ENCODE data around the gene CDH24.
"Not testable (repeated sequence)": the region's sequence is repeated elsewhere in the genome, so short reads cannot be mapped to it uniquely, and the experiment has no call there.

The CDH24 gene

DNA sequence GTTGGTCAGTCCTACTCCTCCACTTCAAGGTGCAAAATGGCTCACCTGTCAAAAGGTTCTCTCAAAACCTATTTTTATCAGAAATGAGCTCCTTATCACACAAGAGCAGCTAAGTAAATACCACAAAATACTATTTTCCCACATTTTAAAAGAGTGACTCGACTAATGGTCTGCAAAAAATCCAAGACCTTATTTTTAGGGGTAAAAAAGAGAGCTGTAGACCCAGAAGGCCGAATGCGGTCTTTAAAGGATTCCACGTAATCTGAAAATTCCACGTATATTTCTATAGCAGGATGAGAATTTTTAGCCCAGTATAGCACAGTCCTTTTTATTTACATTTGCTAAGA is 51.2 kb downstream of the CDH24 start:
- TF ChIP-seq, protein P1, sequence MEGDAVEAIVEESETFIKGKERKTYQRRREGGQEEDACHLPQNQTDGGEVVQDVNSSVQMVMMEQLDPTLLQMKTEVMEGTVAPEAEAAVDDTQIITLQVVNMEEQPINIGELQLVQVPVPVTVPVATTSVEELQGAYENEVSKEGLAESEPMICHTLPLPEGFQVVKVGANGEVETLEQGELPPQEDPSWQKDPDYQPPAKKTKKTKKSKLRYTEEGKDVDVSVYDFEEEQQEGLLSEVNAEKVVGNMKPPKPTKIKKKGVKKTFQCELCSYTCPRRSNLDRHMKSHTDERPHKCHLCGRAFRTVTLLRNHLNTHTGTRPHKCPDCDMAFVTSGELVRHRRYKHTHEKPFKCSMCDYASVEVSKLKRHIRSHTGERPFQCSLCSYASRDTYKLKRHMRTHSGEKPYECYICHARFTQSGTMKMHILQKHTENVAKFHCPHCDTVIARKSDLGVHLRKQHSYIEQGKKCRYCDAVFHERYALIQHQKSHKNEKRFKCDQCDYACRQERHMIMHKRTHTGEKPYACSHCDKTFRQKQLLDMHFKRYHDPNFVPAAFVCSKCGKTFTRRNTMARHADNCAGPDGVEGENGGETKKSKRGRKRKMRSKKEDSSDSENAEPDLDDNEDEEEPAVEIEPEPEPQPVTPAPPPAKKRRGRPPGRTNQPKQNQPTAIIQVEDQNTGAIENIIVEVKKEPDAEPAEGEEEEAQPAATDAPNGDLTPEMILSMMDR (conservative IDR thresholded peaks at IDR 0.05; ENCODE audit: low read depth, low read length), result no peak
- DNase-seq (ENCODE audit: low read depth), result no peak
- peak overlapping the region; percentile 82 for H3K4me3 ChIP-seq (ENCODE audit: low read depth, low read length)

DNA sequence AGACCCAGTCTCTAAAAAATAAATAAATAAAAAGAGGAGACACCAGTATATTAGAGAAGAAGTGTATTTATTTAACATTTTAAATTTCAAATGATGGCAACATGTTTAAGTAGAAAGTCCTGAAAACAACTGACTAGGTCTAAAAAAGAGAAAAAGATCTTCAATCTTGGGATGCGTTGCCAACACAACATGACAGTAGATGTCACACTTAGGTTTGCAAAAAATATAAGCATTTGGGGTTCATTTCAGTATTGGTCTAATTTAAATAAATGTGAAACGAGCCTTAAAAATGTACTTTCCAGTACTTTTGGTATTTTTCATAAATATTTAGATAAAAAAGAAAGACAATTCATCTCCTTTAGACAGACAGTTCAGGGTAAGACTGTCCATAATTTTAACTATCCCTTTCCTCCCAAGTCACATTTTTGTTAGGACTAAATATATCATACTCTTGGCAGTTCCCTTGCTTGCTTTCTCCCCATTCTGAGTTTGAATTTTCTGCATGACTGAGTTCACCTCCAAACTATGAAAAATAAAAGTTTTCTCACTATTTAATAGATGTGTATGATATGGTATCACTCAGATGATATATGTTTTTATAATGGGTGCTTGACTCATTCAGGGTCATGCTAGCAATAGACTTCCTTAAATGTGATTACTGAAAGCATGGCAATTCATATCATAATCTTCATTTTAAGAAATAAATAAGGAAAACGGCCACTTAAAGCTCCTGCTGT is 51.7 kb downstream of the CDH24 start:
- TF ChIP-seq, protein P1 (conservative IDR thresholded peaks at IDR 0.05; ENCODE audit: low read depth, low read length), result no peak
- H3K4me3 ChIP-seq (ENCODE audit: low read depth, low read length), result no peak overlapping the region
- DNase-seq (ENCODE audit: low read depth), result no peak

DNA sequence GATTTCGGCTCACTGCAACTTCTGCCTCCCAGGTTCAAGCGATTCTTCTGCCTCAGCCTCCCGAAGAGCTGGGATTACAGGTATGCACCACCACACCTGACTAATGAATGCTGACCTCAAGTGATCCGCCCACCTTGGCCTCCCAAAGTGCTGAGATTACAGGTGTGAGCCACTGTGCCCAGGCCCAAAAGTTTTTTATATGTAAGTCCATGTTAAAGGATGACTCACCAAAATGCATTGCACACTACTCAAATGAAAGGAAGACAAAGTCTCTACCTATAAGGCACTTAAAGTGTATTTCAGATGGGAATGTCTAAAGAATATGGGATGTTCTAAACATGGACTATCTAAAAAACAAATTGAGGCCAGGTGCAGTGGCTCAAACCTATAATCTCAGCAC is 53.0 kb downstream of the CDH24 start:
- not testable (repeated sequence) for DNase-seq (ENCODE audit: low read depth); H3K4me3 ChIP-seq (ENCODE audit: low read depth, low read length)

DNA sequence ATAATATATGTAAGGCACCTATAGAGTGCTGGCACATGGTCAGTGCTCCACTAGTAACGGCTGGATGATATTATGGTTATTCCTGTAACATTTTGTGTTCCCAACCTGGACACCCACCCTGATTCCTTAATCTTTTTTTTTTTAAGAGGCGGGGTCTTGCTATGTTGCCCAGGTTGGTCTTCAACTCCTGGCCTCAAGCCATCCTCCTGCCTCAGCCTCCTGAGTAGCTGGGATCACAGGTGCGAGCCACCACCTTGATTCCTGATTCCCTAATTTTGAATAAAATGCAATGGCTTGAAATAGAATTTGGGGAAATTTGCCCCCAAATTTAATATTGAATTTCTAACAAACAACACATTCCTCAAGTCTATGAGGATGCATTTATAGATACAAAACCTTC is 54.7 kb downstream of the CDH24 start:
- DNase-seq (ENCODE audit: low read depth), result no peak
- TF ChIP-seq, protein P1 (conservative IDR thresholded peaks at IDR 0.05; ENCODE audit: low read depth, low read length), result no peak
- H3K4me3 ChIP-seq (ENCODE audit: low read depth, low read length), result no peak overlapping the region

DNA sequence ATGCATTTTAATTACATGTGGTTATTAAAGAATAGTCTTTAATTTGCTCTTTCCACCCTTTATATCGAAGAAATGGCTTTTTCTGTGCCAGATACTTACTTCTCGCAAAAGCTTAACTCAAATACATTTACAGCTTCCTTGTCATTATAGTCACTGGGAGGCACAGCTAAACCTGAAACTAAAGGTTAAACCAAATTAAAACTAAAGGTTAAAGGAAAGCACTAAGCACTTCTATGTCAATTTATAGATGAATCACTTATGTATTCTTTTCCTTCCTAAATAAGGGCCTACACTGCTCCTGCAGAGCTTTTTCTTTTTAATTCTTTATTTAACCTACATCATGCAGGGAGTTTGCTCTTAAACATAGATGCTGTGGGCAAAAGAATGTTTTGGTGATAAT is 56.5 kb downstream of the CDH24 start:
- no peak overlapping the region for H3K4me3 ChIP-seq (ENCODE audit: low read depth, low read length)
- no peak for DNase-seq (ENCODE audit: low read depth)
- TF ChIP-seq, protein P1 (conservative IDR thresholded peaks at IDR 0.05; ENCODE audit: low read depth, low read length), result no peak

DNA sequence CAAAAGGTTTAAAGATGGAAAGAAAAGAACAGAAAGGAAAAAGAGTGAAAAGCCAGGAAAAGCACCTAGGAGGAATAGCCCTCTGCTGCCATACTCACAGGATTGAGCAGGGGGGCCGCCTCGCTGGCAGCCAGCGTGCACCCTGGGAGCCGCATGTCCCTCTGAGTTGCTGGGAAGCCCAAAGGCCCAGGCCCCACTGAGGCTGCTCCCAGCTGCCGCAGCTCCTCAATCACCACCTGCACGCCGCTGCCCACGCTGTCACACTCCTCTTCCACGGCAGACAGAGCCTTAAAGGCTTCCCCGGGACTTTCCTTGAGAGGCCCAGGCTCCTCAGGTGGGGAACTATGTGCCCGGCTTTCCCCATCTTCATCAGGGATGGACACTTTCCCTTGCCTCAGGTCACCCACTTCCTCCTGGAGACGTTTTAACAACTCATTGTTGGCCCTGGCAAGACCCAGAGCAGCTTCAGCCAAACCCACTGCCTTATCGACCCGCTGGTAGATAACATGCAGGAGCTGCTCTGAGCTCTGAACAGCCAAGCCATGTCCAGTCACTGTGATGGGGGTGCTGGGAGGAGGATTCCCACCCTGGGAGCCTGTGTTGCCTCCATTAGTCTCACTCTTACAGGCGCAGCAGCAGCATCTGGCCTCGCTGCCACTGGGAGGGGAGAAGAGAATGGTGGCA is 58.8 kb downstream of the CDH24 start:
- TF ChIP-seq, protein P1 (conservative IDR thresholded peaks at IDR 0.05; ENCODE audit: low read depth, low read length), result no peak
- no peak for DNase-seq (ENCODE audit: low read depth)

DNA sequence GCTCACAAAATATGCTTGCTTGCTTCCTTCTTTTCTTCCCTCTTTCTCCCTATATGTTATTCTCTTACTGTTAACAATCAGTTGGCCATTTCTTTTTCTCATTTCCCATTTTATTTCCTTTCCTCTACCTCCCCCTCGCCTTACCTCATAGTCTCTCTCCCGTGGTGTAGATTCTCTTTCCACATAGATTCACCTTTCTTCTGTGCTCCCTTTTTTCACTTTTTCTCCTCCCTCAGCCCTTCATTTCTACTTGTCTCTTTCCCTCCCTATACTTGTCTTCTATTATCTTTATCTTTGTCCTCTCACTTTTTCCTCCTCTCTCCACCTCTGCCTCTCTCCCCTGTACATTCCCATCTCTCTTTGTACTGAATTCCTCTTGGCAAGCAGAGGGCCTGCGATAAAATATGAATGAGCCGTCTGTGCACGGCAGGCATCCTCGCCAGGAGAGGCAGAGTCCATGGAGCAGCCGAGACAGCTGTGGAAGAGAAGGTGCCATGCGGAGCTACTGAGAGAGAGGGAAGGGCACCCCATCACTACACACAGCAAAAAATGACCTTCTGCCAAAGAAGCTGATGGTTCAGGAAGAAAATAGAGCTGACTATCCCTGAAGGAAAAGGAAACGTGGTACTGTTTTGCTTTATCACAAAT is 59.5 kb downstream of the CDH24 start:
- TF ChIP-seq, protein P1 (conservative IDR thresholded peaks at IDR 0.05; ENCODE audit: low read depth, low read length), result no peak
- no peak for DNase-seq (ENCODE audit: low read depth)
- H3K4me3 ChIP-seq (ENCODE audit: low read depth, low read length), result no peak overlapping the region

More for the DNA sequence above, 58.8 kb downstream of the CDH24 start:
- no peak overlapping the region for H3K4me3 ChIP-seq (ENCODE audit: low read depth, low read length)
